K562 (cell line): ENCODE results near the gene SMARCC1. TPM values are rescaled to one million over a fixed set of nuclear protein-coding genes. Genes with fewer than 3 reads are reported as not detected.

Experiments used
- E2F3 ChIP-seq: fragments of 250-450 bp; sonication (Bioruptor Pico); IDR thresholded peaks from 2 replicates; pipeline ENCODE4 v1.4.0; 2020; ENCODE audit warnings: mild to moderate bottlenecking
- MGA ChIP-seq: fragments of 450-650 bp; IDR thresholded peaks from 2 replicates; pipeline ENCODE4 v1.6.1; 2016; ENCODE audit warnings: mild to moderate bottlenecking, moderate library complexity
- MNT ChIP-seq, 2 experiments: fragments of 450-650 bp; conservative IDR thresholded peaks; 2 replicates each; pipeline ENCODE4 v1.6.1; 2017; ENCODE audit warnings: mild to moderate bottlenecking in 2 of 2, moderate library complexity in 2 of 2
- NCOA1 ChIP-seq: fragments of 450-650 bp; IDR thresholded peaks from 2 replicates; pipeline ENCODE4 v1.6.1; 2016; ENCODE audit warnings: low read depth
- PHF21A ChIP-seq: fragments of 450-650 bp; IDR thresholded peaks from 2 replicates; pipeline ENCODE4 v1.6.1; 2017; ENCODE audit warnings: low read depth, borderline replicate concordance
- POLR3G ChIP-seq: IDR thresholded peaks from 2 replicates; pipeline ENCODE4 v1.6.1; 2011; ENCODE audit not compliant: insufficient read length, insufficient replicate concordance; ENCODE audit errors: extremely low read depth
- SP2 ChIP-seq: IDR thresholded peaks from 2 replicates; pipeline ENCODE4 v1.6.1; 2011; ENCODE audit warnings: mild to moderate bottlenecking, low read depth, low read length, moderate library complexity; ENCODE audit not compliant: poor library complexity, severe bottlenecking; ENCODE audit errors: extremely low read depth
- STAG1 ChIP-seq: sonication (generic); formaldehyde crosslinking; IDR thresholded peaks from 2 replicates; pipeline ENCODE4 v1.5.0; 2020; ENCODE audit warnings: missing genetic modification reagents, borderline replicate concordance
- U2AF1 ChIP-seq: fragments of 200-400 bp; formaldehyde crosslinking; optimal IDR thresholded peaks from 2 replicates; pipeline ENCODE3; 2017; ENCODE audit warnings: mild to moderate bottlenecking, low read depth, low read length, moderate library complexity
- ZBTB34 ChIP-seq: fragments of 250-450 bp; sonication (Bioruptor Pico); IDR thresholded peaks from 2 replicates; pipeline ENCODE4 v1.8.0; 2021; ENCODE audit warnings: mild to moderate bottlenecking, moderate library complexity
- ZNF830 ChIP-seq: fragments of 250-450 bp; sonication (Bioruptor Pico); IDR thresholded peaks from 2 replicates; pipeline ENCODE4 v1.5.0; 2021; ENCODE audit warnings: mild to moderate bottlenecking
- polyA plus RNA-seq, 8 experiments: library from polyadenylated mRNA; depleted of rRNA in 4 of 8; stranded (reverse) in 5 of 8; unstranded in 3 of 8; fragments of >200 nt; fragmentation: Nextera tagmentation in 2 of 8; fragmentation: Illumina TruSeq in 1 of 8; extraction: Ambion mirVana in 2 of 8; extraction: Trizol in 1 of 8; gene quantifications; 2 replicates each; pipeline versions ENCODE4 v1.2.1 to v1.2.3, GENCODE V29; 2011 to 2014; ENCODE audit warnings: inconsistent platforms in 1 of 8, missing spikeins in 1 of 8
- total RNA-seq, 7 experiments: library from RNA; depleted of rRNA in 6 of 7; stranded (reverse); fragments of >200 nt in 6 of 7; fragmentation: Illumina TruSeq in 2 of 7; extraction: Trizol in 2 of 7; gene quantifications; 2 replicates each; pipeline versions ENCODE4 v1.2.1 to v1.2.3, GENCODE V29; 2011 to 2021; ENCODE audit warnings: low replicate concordance in 1 of 7

The SMARCC1 gene
- total and polyA plus RNA-seq, 9 of the 15 experiments (the other 6 are each of a cell fraction or from before 2014, with no cell fraction given): 20.7 to 199 (median 66.0) TPM

- TF ChIP-seq PHF21A (no peak), MNT (conservative IDR thresholded peaks at IDR 0.05) (0 out of 4 replicates have a peak, but pooled peaks of 1 of the 2 experiments have one; percentile 19), NCOA1 (no peak), SP2 (no peak), U2AF1 (peak; percentile 44), MGA (peak; percentile 60), STAG1 (CRISPR knock-in tag) (no peak), POLR3G (no peak), ZNF830 (CRISPR knock-in tag) (0 out of 2 replicates have a peak, but pooled peaks have one; percentile 79), E2F3 (CRISPR knock-in tag) (no peak), ZBTB34 (CRISPR knock-in tag) (no peak)
Measured at GRCh38 chr3:47578691-47579632, 202.7 kb downstream of the SMARCC1 start, which contains the start of gene CSPG5 (continued).
